Mesenchymal stem cell (in vitro differentiated cells and primary cell): ENCODE data around the gene PLSCR2.

Experiments used
- DNase-seq: peaks from one replicate; pipeline ENCODE4 v3.0.0-alpha.2; 2013
- H2AFZ ChIP-seq: one replicate; pipeline ENCODE4 v1.6.1; 2013; ENCODE audit warnings: low read depth, mild to moderate bottlenecking, control low read depth, inconsistent platforms, low read length, moderate library complexity
- H2AK5ac ChIP-seq: 2 replicates; pipeline ENCODE4 v1.6.1; 2013; ENCODE audit warnings: low read length, moderate library complexity, mild to moderate bottlenecking, inconsistent platforms; ENCODE audit not compliant: severe bottlenecking
- H2BK120ac ChIP-seq: one replicate; pipeline ENCODE4 v1.6.1; 2013; ENCODE audit warnings: low read depth, mild to moderate bottlenecking, inconsistent platforms, low read length, moderate library complexity
- H2BK12ac ChIP-seq, 2 experiments: one replicate each; pipeline ENCODE4 v1.6.1; 2013; ENCODE audit warnings: inconsistent platforms in 2 of 2, low read length in 2 of 2, mild to moderate bottlenecking in 2 of 2, moderate library complexity in 2 of 2, control low read depth in 1 of 2
- H2BK15ac ChIP-seq: one replicate; pipeline ENCODE4 v1.6.1; 2013; ENCODE audit warnings: mild to moderate bottlenecking, low read depth, inconsistent platforms; ENCODE audit not compliant: poor library complexity, severe bottlenecking
- H2BK5ac ChIP-seq: 2 replicates; pipeline ENCODE4 v1.6.1; 2013; ENCODE audit warnings: low read depth, mild to moderate bottlenecking, low read length, control low read depth, inconsistent platforms; ENCODE audit not compliant: poor library complexity, severe bottlenecking
- H3K14ac ChIP-seq, 2 experiments: one replicate each; pipeline ENCODE4 v1.6.1; 2013; ENCODE audit warnings: inconsistent platforms in 2 of 2, low read length in 2 of 2, control low read depth in 1 of 2, mild to moderate bottlenecking in 1 of 2, moderate library complexity in 1 of 2
- H3K18ac ChIP-seq, 2 experiments: one replicate each; pipeline ENCODE4 v1.6.1; 2013; ENCODE audit warnings: inconsistent platforms in 2 of 2, low read length in 2 of 2, control low read depth in 1 of 2, low read depth in 1 of 2, mild to moderate bottlenecking in 1 of 2
- H3K23ac ChIP-seq, 2 experiments: one replicate each; pipeline ENCODE4 v1.6.1; 2013; ENCODE audit warnings: inconsistent platforms in 2 of 2, low read length in 2 of 2, mild to moderate bottlenecking in 2 of 2, moderate library complexity in 2 of 2, control low read depth in 1 of 2
- H3K27ac ChIP-seq: 2 replicates; pipeline ENCODE4 v1.5.1; 2013; ENCODE audit warnings: mild to moderate bottlenecking, moderate library complexity, low read length, control low read depth, inconsistent platforms; ENCODE audit not compliant: poor library complexity, severe bottlenecking
- H3K27me3 ChIP-seq, 2 experiments: 2 replicates each; pipeline versions ENCODE4 v1.6.1 to v1.7.0; 2013; ENCODE audit warnings: low read length in 2 of 2, mild to moderate bottlenecking in 2 of 2, moderate library complexity in 2 of 2, control low read depth in 1 of 2, inconsistent platforms in 1 of 2; ENCODE audit not compliant: control insufficient read depth in 1 of 2, insufficient read depth in 1 of 2
- H3K36me3 ChIP-seq, 2 experiments: 2 replicates each; pipeline versions ENCODE4 v1.6.1 to v1.7.0; 2013; ENCODE audit warnings: low read length in 2 of 2, control low read depth in 1 of 2, inconsistent platforms in 1 of 2, low read depth in 1 of 2, mild to moderate bottlenecking in 1 of 2; ENCODE audit not compliant: insufficient read depth in 2 of 2, control insufficient read depth in 1 of 2
- H3K4ac ChIP-seq, 2 experiments: one replicate each; pipeline ENCODE4 v1.6.1; 2013; ENCODE audit warnings: inconsistent platforms in 2 of 2, low read length in 2 of 2, mild to moderate bottlenecking in 2 of 2, moderate library complexity in 2 of 2, control low read depth in 1 of 2, low read depth in 1 of 2
- H3K4me1 ChIP-seq: 2 replicates; pipeline ENCODE4 v1.6.1; 2013; ENCODE audit warnings: low read depth, low read length, control low read depth; ENCODE audit not compliant: control insufficient read depth, insufficient read depth
- H3K4me2 ChIP-seq: 2 replicates; pipeline ENCODE4 v1.6.1; 2013; ENCODE audit warnings: low read length, mild to moderate bottlenecking, inconsistent platforms; ENCODE audit not compliant: poor library complexity, severe bottlenecking
- H3K4me3 ChIP-seq, 2 experiments: 2 replicates each; pipeline versions ENCODE4 v1.5.1 to v1.7.0; 2013; ENCODE audit warnings: low read length in 2 of 2, mild to moderate bottlenecking in 2 of 2, control low read depth in 1 of 2, low read depth in 1 of 2; ENCODE audit not compliant: insufficient read depth in 1 of 2
- H3K79me1 ChIP-seq: replicated peaks from 2 replicates; pipeline ENCODE4 v1.6.1; 2013; ENCODE audit warnings: mild to moderate bottlenecking, control low read depth, low read length, inconsistent platforms; ENCODE audit not compliant: poor library complexity, severe bottlenecking
- H3K9ac ChIP-seq: 2 replicates; pipeline ENCODE4 v1.7.0; 2013; ENCODE audit warnings: mild to moderate bottlenecking, low read length, moderate library complexity
- H3K9me3 ChIP-seq: 2 replicates; pipeline ENCODE4 v1.7.0; 2013; ENCODE audit warnings: mild to moderate bottlenecking, low read length; ENCODE audit not compliant: control insufficient read depth
- H4K8ac ChIP-seq: one replicate; pipeline ENCODE4 v1.6.1; 2013; ENCODE audit warnings: inconsistent platforms, mild to moderate bottlenecking, low read length, moderate library complexity
- H4K91ac ChIP-seq: one replicate; pipeline ENCODE4 v1.6.1; 2013; ENCODE audit warnings: mild to moderate bottlenecking, low read length, inconsistent platforms
- WGBS: methylation state at CpG from one replicate; pipeline ENCODE4 v1.1.7; 2013; ENCODE audit warnings: mixed read lengths; 5-methylcytosine and 5-hydroxymethylcytosine counted together

Gene PLSCR2

DNA sequence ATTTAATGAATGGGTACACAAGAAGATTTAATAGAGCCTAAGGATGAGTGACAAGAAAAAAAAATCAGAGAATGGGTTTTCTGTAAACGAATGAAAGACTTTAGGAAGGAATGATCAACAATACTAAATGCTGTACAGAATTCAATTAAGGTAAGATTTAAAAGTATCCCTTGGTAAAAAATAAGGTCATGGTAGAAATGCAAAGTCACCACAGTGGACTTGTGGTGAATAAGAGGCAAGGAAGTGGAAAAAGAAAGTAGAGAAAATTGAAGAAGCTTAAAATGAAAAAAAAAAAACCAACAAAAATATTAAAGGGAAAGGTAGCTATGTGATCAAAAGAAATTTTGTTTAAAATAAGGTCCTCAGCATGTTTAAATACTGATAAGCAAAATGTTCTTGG lies 82.4 kb downstream of the PLSCR2 start:
- Histone ChIP-seq H2BK12ac (no peak overlapping the region), H3K14ac (no peak overlapping the region), H3K4me3 (no peak overlapping the region), H4K91ac (no peak overlapping the region), H3K27ac (no peak overlapping the region), H2AK5ac (no peak overlapping the region), H3K79me1 (no peaks in the 10 kb centered on the region), H3K9ac (no peak overlapping the region), H3K4me1 (no peaks in the 10 kb centered on the region), H2BK15ac (no peak overlapping the region), H3K23ac (no peak overlapping the region), H2BK5ac (no peak overlapping the region), H3K4ac (no peak overlapping the region), H2BK120ac (no peak overlapping the region), H3K27me3 (no peaks in the 10 kb centered on the region), H2AFZ (no peak overlapping the region), H3K18ac (no peak overlapping the region), H4K8ac (no peak overlapping the region), H3K36me3 (no peaks in the 10 kb centered on the region), H3K9me3 (no peaks in the 10 kb centered on the region), H3K4me2 (no peak overlapping the region)
- 78% methylated on average over 1 of the region's 1 CpG for WGBS
- DNase-seq, result no peak

DNA sequence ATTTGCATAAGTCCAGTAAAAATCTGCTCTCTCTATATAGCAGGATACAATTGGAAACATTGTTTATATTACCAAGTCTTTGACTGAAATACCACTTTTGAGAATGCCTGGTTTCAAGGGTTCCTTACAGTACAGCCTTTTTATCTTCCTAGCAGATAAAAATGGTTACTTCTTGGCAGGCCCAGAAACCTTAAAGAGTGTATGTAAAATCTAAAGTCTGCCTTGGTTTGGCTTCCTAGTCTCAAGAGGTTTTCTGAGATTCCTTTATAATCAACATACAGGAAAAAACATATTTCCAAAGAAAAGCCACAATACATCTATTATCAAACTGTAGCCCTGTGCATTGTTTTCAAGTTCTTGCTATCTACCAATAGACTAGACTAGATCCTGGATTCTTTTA lies 84.6 kb downstream of the PLSCR2 start:
- H4K8ac ChIP-seq, result no peak overlapping the region
- no peaks in the 10 kb centered on the region for H3K79me1 ChIP-seq
- H3K27ac ChIP-seq, result no peak overlapping the region
- H3K9me3 ChIP-seq, result no peaks in the 10 kb centered on the region
- H3K27me3 ChIP-seq, result no peaks in the 10 kb centered on the region
- H3K4me2 ChIP-seq, result no peak overlapping the region
- H2BK5ac ChIP-seq, result no peak overlapping the region
- H2BK15ac ChIP-seq, result no peak overlapping the region
- H3K4me3 ChIP-seq, result no peak overlapping the region
- no peak overlapping the region for H2AFZ ChIP-seq
- H3K9ac ChIP-seq, result no peak overlapping the region
- H3K18ac ChIP-seq, result no peak overlapping the region
- H2BK120ac ChIP-seq, result no peak overlapping the region
- no peak overlapping the region for H3K4ac ChIP-seq
- no peak overlapping the region for H3K23ac ChIP-seq
- H3K4me1 ChIP-seq, result no peaks in the 10 kb centered on the region
- H3K36me3 ChIP-seq, result no peaks in the 10 kb centered on the region
- H3K14ac ChIP-seq, result no peak overlapping the region
- no peak overlapping the region for H4K91ac ChIP-seq
- H2AK5ac ChIP-seq, result no peak overlapping the region
- no peak overlapping the region for H2BK12ac ChIP-seq
- no peak for DNase-seq
